ENCODE measurements around the gene ZDHHC11B. TPM values are rescaled to one million over a fixed set of nuclear protein-coding genes. Genes with fewer than 3 reads are reported as not detected.
"Not testable (repeated sequence)": the region's sequence is repeated elsewhere in the genome, so short reads cannot be mapped to it uniquely, and the experiment has no call there.

The ZDHHC11B gene
- total and polyA plus RNA-seq, 2 donors (not counting 1 experiment from before 2014, with no cell fraction given) = under 0.01 TPM; not detected in 1

DNA sequence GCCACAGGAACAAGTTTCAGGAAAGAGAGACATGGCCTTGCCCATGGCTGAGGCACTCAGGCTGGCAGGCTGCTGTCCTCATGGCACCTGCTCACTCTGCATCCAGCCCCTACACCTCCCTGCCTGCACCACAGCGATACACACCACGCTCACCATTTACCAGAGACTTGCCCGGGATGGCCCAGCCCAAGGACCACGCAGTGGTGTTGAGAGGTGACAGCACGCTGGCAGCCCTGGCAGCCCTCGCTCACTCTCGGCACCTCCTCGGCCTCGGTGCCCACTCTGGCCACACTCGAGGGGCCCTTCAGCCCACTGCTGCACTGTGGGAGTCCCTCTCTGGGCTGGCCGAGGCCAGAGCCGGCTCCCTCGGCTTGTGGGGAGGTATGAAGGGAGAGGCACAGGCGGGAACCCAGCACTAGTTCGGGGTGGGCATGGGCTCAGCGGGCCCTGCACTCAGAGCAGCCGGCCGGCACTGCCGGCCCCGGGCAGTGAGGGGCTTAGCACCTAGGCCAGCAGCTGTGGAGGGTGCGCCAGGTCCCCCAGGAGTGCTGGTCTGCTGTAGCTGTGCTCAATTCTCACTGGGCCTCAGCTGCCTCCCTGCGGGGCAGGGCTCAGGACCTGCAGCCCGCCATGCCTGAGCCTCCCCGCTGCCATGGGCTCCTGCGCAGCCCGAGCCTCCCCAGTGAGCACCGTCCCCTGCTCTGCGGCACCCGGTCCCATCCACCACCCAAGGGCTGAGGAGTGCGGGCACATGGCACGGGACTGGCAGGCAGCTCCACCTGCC is 20.3 kb downstream of the ZDHHC11B start:
- H3K27me3 ChIP-seq (ENCODE audit: control insufficient read depth, insufficient read depth, low read length) = no peaks in the 10 kb centered on the region
- H3K36me3 ChIP-seq (ENCODE audit: control insufficient read depth, insufficient read depth, low read length) = no peaks in the 10 kb centered on the region
- H3K27ac ChIP-seq (ENCODE audit: insufficient read depth, low read length) = no peak overlapping the region
- TF ChIP-seq EZH2 (IDR thresholded peaks at IDR 0.05; ENCODE audit: low read length, missing control alignments) = no peak
- TF ChIP-seq, protein P1, sequence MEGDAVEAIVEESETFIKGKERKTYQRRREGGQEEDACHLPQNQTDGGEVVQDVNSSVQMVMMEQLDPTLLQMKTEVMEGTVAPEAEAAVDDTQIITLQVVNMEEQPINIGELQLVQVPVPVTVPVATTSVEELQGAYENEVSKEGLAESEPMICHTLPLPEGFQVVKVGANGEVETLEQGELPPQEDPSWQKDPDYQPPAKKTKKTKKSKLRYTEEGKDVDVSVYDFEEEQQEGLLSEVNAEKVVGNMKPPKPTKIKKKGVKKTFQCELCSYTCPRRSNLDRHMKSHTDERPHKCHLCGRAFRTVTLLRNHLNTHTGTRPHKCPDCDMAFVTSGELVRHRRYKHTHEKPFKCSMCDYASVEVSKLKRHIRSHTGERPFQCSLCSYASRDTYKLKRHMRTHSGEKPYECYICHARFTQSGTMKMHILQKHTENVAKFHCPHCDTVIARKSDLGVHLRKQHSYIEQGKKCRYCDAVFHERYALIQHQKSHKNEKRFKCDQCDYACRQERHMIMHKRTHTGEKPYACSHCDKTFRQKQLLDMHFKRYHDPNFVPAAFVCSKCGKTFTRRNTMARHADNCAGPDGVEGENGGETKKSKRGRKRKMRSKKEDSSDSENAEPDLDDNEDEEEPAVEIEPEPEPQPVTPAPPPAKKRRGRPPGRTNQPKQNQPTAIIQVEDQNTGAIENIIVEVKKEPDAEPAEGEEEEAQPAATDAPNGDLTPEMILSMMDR (conservative IDR thresholded peaks at IDR 0.05 in 1 of 2, IDR thresholded peaks at IDR 0.05 in 1 of 2; ENCODE audit: low read depth in 1 of 2, low read length in 2 of 2) = no peak
- no peak overlapping the region for H3K9ac ChIP-seq (ENCODE audit: insufficient read depth, low read length)
- no peaks in the 10 kb centered on the region for H3K4me1 ChIP-seq (ENCODE audit: control insufficient read depth, extremely low read depth, insufficient read depth, low read length)
- no peaks in the 10 kb centered on the region for H3K9me3 ChIP-seq (ENCODE audit: control insufficient read depth, insufficient read depth, low read depth, low read length)
- H2AFZ ChIP-seq (ENCODE audit: low read length) = no peak overlapping the region
- no peak overlapping the region for H3K4me2 ChIP-seq (ENCODE audit: extremely low read depth, insufficient read depth, low read length)
- H4K20me1 ChIP-seq (ENCODE audit: control insufficient read depth, extremely low read depth, insufficient read depth, low read length) = no peaks in the 10 kb centered on the region
- H3K79me2 ChIP-seq (ENCODE audit: control insufficient read depth, insufficient read depth, low read length) = no peaks in the 10 kb centered on the region
- DNase-seq (ENCODE audit: low read depth in 2 of 2) = no peak
- no peak overlapping the region for H3K4me3 ChIP-seq (replicated peaks in 1 of 4; ENCODE audit: control extremely low read depth in 1 of 4, insufficient read depth in 1 of 4, low read depth in 3 of 4, low read length in 4 of 4)

DNA sequence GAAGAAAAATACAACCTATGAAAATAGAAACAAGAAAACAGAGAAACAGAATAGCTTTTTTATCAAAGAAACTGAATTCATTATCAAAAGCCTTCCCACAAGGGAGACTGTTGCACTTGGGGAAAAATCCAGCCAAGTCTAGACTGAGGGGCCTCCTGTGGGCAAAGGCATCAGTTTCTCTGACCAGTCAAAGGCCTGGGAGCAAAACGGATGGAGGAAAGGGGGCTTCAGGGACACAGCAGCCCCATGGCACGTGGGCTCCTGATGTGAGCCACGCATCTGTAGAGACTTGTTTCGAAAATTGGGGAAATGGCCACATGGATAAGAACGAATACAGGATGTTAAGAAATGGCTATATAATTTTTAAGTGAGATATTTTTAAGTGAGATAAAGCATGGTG is 21.1 kb downstream of the ZDHHC11B start:
- TF ChIP-seq EZH2 (IDR thresholded peaks at IDR 0.05; ENCODE audit: low read length, missing control alignments) = no peak
- TF ChIP-seq, protein P1 (conservative IDR thresholded peaks at IDR 0.05 in 1 of 2, IDR thresholded peaks at IDR 0.05 in 1 of 2; ENCODE audit: low read depth in 1 of 2, low read length in 2 of 2) = no peak
- Histone ChIP-seq H3K4me2 (ENCODE audit: extremely low read depth, insufficient read depth, low read length) (no peak overlapping the region), H3K27me3 (ENCODE audit: control insufficient read depth, insufficient read depth, low read length) (peaks cover 4% of the 10 kb centered on the region), H3K4me1 (ENCODE audit: control insufficient read depth, extremely low read depth, insufficient read depth, low read length) (no peaks in the 10 kb centered on the region), H3K9ac (ENCODE audit: insufficient read depth, low read length) (no peak overlapping the region), H3K27ac (ENCODE audit: insufficient read depth, low read length) (no peak overlapping the region), H3K36me3 (ENCODE audit: control insufficient read depth, insufficient read depth, low read length) (no peaks in the 10 kb centered on the region), H3K9me3 (ENCODE audit: control insufficient read depth, insufficient read depth, low read depth, low read length) (no peaks in the 10 kb centered on the region), H3K79me2 (ENCODE audit: control insufficient read depth, insufficient read depth, low read length) (no peaks in the 10 kb centered on the region), H2AFZ (ENCODE audit: low read length) (no peak overlapping the region), H3K4me3 (replicated peaks in 1 of 4; ENCODE audit: control extremely low read depth in 1 of 4, insufficient read depth in 1 of 4, low read depth in 3 of 4, low read length in 4 of 4) (no peak overlapping the region), H4K20me1 (ENCODE audit: control insufficient read depth, extremely low read depth, insufficient read depth, low read length) (no peaks in the 10 kb centered on the region)
- no peak for DNase-seq (ENCODE audit: low read depth in 2 of 2)

DNA sequence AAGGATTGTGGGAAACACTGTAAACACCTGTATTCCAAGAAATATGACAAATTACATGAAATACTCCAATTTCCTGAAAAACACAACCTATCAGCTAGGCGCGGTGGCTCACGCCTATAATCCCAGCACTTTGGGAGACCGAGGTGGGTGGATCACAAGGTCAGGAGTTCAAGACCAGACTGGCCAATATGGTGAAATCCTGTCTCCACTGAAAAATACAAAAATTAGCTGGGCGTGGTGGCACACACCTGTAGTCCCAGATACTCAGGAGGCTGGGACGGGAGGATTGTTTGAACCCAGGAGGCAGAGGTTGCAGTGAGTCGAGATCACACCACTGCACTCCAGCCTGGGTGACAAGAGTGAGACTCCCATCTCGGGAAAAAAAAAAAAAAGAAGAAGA is 21.5 kb downstream of the ZDHHC11B start:
- H3K9me3 ChIP-seq (ENCODE audit: control insufficient read depth, insufficient read depth, low read depth, low read length); H3K4me3 ChIP-seq (replicated peaks in 1 of 4; ENCODE audit: control extremely low read depth in 1 of 4, insufficient read depth in 1 of 4, low read depth in 3 of 4, low read length in 4 of 4); H4K20me1 ChIP-seq (ENCODE audit: control insufficient read depth, extremely low read depth, insufficient read depth, low read length); H3K79me2 ChIP-seq (ENCODE audit: control insufficient read depth, insufficient read depth, low read length); H3K4me1 ChIP-seq (ENCODE audit: control insufficient read depth, extremely low read depth, insufficient read depth, low read length); H3K36me3 ChIP-seq (ENCODE audit: control insufficient read depth, insufficient read depth, low read length); DNase-seq (ENCODE audit: low read depth in 2 of 2); H3K4me2 ChIP-seq (ENCODE audit: extremely low read depth, insufficient read depth, low read length); H3K27me3 ChIP-seq (ENCODE audit: control insufficient read depth, insufficient read depth, low read length); H2AFZ ChIP-seq (ENCODE audit: low read length); H3K27ac ChIP-seq (ENCODE audit: insufficient read depth, low read length); H3K9ac ChIP-seq (ENCODE audit: insufficient read depth, low read length): not testable (repeated sequence)
